Natural killer cell (primary cell): ENCODE data around the gene RGPD8. TPM values are rescaled to one million over a fixed set of nuclear protein-coding genes. Genes with fewer than 3 reads are reported as not detected.
"Not testable (repeated sequence)": the region's sequence is repeated elsewhere in the genome, so short reads cannot be mapped to it uniquely, and the experiment has no call there.

Experiments
- ATAC-seq, 3 donors: fragments of 150-1000 bp in 2 of 3; fragments of 200-7000 bp in 1 of 3; cut with Tn5 transposase; 1 replicate in 1 of 3; 2 replicates in 2 of 3; pipeline ENCODE4 v1.10.0; 2021; ENCODE audit warnings: mild to moderate bottlenecking in 2 of 3, moderate library complexity in 2 of 3
- DNase-seq, 2 donors: peaks; one replicate each; pipeline versions ENCODE4 v3.0.0 to v3.0.0-alpha.2; 2013 to 2021; ENCODE audit warnings: mixed read lengths in 1 of 2
- H3K27ac ChIP-seq: one replicate; pipeline ENCODE4 v1.5.1; 2013; ENCODE audit warnings: mild to moderate bottlenecking, low read length
- H3K27me3 ChIP-seq: one replicate; pipeline ENCODE4 v1.6.1; 2013; ENCODE audit warnings: low read length; ENCODE audit not compliant: control insufficient read depth, insufficient read depth
- H3K36me3 ChIP-seq: one replicate; pipeline ENCODE4 v1.6.1; 2013; ENCODE audit warnings: low read length; ENCODE audit not compliant: control insufficient read depth, insufficient read depth
- H3K4me1 ChIP-seq: one replicate; pipeline ENCODE4 v1.6.1; 2013; ENCODE audit warnings: low read length; ENCODE audit not compliant: control insufficient read depth, insufficient read depth
- H3K4me3 ChIP-seq: one replicate; pipeline ENCODE4 v1.5.1; 2013; ENCODE audit warnings: low read length
- H3K9me3 ChIP-seq: one replicate; pipeline ENCODE4 v1.6.1; 2013; ENCODE audit warnings: low read length; ENCODE audit not compliant: control insufficient read depth, insufficient read depth
- H3K27ac Mint-ChIP-seq, 2 donors: one replicate each; pipeline ENCODE4 v1.8.0; 2022; ENCODE audit warnings: mild to moderate bottlenecking in 2 of 2, mixed read lengths in 2 of 2, moderate library complexity in 1 of 2
- H3K27me3 Mint-ChIP-seq, 2 donors: one replicate each; pipeline ENCODE4 v1.8.0; 2022; ENCODE audit warnings: low read depth in 2 of 2, mixed read lengths in 2 of 2
- H3K36me3 Mint-ChIP-seq: one replicate; pipeline ENCODE4 v1.8.0; 2022; ENCODE audit warnings: mixed read lengths
- H3K4me1 Mint-ChIP-seq, 2 donors: one replicate each; pipeline ENCODE4 v1.8.0; 2022; ENCODE audit warnings: mixed read lengths in 2 of 2
- H3K4me3 Mint-ChIP-seq: one replicate; pipeline ENCODE4 v1.8.0; 2022; ENCODE audit warnings: mild to moderate bottlenecking, moderate library complexity, mixed read lengths
- H3K9me3 Mint-ChIP-seq, 2 donors: one replicate each; pipeline ENCODE4 v1.8.0; 2022; ENCODE audit warnings: mixed read lengths in 2 of 2
- WGBS: methylation state at CpG from one replicate; pipeline ENCODE4 v1.1.7; 2013; ENCODE audit warnings: missing lambda C conversion rate; ENCODE audit not compliant: insufficient coverage; 5-methylcytosine and 5-hydroxymethylcytosine counted together
- intact Hi-C: fragments of 100-400 bp; cut with micrococcal nuclease; formaldehyde crosslinking; loops from one replicate; pipeline ENCODE4 v1.14.2; 2022
- total RNA-seq, 4 donors: library from RNA; stranded (reverse); fragments of 120-200 nt in 1 of 4; gene quantifications; one replicate each; pipeline versions ENCODE4 v1.2.3 to v1.2.4, GENCODE V29; 2013 to 2022
- TF ChIP-seq, protein P1 (sequence below): fragments of 200-600 bp; IDR thresholded peaks from one replicate; pipeline ENCODE4 v1.8.0; 2022; ENCODE audit warnings: antibody characterized with exemption

The RGPD8 gene
- total RNA-seq = 10 to 100 TPM; 30.7 to 38.5 (median 34.1) TPM
- total RNA-seq (2013) = 31.8 TPM

DNA sequence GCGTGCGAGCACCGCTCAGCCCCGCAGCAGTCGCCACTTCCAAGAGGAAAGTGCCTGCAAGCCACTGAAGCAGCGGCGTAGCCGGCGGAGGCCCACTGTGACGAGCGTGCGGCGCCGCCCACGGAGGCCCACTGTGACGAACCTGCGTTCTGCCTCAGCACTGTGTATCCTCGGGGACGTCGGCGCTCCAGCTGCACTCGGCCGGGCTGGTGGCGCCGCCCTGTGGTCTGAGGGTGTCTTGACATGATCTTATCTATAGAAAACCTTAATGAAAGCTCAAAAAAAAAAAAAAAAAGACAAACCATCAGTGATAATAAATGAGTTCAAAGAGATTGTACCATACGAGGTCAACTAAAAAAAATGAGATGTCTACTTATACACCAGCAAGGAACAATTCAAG lies at the start of gene RGPD8:
RGPD8 (minus strand) TSS at position 166 of the 400 bp plus-strand sequence. CDS start 192 bp downstream, outside the sequence.
- intact Hi-C loops = loop anchor here (10.0 kb wide), 1 partner anchor 309 kb away; no protein-coding TSS in a partner anchor
- 0% methylated on average over 9 of the region's 26 CpGs for WGBS
- Histone ChIP-seq H3K4me3 (peak within 1 kb of the TSS; percentile 39), H3K27ac (peak within 1 kb of the TSS; percentile 61)
- not testable (repeated sequence) for H3K9me3 ChIP-seq, H3K27me3 ChIP-seq, H3K27me3 Mint-ChIP-seq, H3K4me1 ChIP-seq, H3K4me1 Mint-ChIP-seq, H3K36me3 Mint-ChIP-seq, H3K9me3 Mint-ChIP-seq, H3K36me3 ChIP-seq
- ATAC-seq (peak; percentile 99 to 100 (median 99)), DNase-seq (peak; percentile 90 to 96)
- Mint-ChIP-seq H3K4me3 (peak within 1 kb of the TSS; percentile 81), H3K27ac (peak within 1 kb of the TSS; percentile 75 to 89)
- TF ChIP-seq, protein P1, sequence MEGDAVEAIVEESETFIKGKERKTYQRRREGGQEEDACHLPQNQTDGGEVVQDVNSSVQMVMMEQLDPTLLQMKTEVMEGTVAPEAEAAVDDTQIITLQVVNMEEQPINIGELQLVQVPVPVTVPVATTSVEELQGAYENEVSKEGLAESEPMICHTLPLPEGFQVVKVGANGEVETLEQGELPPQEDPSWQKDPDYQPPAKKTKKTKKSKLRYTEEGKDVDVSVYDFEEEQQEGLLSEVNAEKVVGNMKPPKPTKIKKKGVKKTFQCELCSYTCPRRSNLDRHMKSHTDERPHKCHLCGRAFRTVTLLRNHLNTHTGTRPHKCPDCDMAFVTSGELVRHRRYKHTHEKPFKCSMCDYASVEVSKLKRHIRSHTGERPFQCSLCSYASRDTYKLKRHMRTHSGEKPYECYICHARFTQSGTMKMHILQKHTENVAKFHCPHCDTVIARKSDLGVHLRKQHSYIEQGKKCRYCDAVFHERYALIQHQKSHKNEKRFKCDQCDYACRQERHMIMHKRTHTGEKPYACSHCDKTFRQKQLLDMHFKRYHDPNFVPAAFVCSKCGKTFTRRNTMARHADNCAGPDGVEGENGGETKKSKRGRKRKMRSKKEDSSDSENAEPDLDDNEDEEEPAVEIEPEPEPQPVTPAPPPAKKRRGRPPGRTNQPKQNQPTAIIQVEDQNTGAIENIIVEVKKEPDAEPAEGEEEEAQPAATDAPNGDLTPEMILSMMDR = peak; percentile 52

DNA sequence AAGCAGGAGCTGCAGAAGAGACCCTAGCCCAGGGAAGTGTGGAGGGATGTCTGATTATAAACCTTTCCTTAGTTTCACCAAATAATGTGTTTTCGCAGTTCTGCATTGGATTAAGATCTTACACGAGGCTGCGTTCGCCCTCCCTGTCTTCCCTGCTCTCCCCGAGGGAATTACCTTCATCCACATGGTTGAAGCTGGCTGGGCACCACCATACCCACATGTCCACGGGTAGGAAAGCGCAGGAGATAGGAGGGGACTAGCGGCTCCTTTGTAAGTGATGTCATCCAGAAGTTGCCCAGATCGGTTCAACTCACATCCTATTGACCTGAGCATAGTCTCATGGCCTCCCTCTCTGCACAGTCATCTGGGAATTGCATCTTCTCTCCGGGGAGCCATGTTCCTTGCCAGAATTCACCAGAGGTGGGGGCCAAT lies 49.6 kb upstream of the RGPD8 start:
- Histone ChIP-seq H3K27me3 (no peaks in the 10 kb centered on the region), H3K27ac (no peak overlapping the region), H3K4me1 (peaks cover 22% of the 10 kb centered on the region), H3K36me3 (no peaks in the 10 kb centered on the region), H3K4me3 (peak overlapping the region; percentile 94), H3K9me3 (no peaks in the 10 kb centered on the region)
- no peaks in the 10 kb centered on the region for H3K9me3 Mint-ChIP-seq
- no peaks in the 10 kb centered on the region for H3K27me3 Mint-ChIP-seq
- H3K36me3 Mint-ChIP-seq = no peaks in the 10 kb centered on the region
- 35% methylated on average over 9 of the region's 10 CpGs for WGBS
- DNase-seq (peak in 1 of 2 donors; percentile 19), ATAC-seq (no peak)
- H3K4me1 Mint-ChIP-seq = peaks cover 30% of the 10 kb centered on the region in 2 donors
- H3K27ac Mint-ChIP-seq = peak overlapping the region; percentile 75 to 83
- TF ChIP-seq, protein P1 = no peak
- intact Hi-C loops = loop anchor here (5.0 kb wide), 1 partner anchor 226 kb away; the partner anchor contains the start of gene ZC3H8
- peak overlapping the region; percentile 98 for H3K4me3 Mint-ChIP-seq

DNA sequence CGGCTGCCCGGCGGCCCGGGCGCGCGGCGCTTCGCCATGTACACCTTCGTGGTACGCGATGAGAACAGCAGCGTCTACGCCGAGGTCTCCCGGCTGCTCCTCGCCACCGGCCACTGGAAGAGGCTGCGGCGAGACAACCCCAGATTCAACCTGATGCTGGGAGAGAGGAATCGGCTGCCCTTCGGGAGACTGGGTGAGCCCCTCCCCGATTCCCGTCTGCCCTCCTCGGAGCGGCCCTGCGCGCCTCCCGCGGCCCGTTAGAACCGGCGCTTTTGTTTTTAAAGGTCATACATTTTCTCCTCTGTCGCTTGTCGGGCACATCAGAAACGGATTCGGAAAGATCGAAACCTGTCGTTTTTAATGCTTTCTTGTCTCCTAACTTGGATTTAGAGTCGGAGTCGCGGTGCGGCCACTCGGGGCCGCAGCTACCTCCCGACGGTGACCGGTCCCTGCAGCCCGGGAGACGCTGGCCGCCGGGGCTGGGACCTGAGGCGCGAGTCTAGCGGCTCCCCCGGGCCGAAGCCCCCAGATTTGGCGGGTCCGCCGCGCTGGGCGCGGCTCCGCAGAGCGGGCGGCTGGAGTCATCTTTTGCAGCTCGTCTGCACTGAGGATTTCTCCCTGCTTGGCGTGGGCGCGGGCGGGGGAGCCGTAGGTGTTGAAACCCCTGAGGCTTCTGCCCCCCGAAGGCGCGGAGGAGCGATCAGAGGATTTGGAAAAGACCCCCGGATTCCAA lies 49.0 kb upstream of the RGPD8 start:
- peak overlapping the region; percentile 94 for H3K4me3 ChIP-seq
- peak; percentile 6 to 21 (median 12) for ATAC-seq
- Mint-ChIP-seq H3K4me3 (peak overlapping the region; percentile 98), H3K9me3 (no peaks in the 10 kb centered on the region), H3K27ac (peak overlapping the region; percentile 75 to 83), H3K36me3 (no peaks in the 10 kb centered on the region), H3K27me3 (no peaks in the 10 kb centered on the region), H3K4me1 (peaks cover 30% of the 10 kb centered on the region in 2 donors)
- intact Hi-C loops = loop anchor here (1.0 to 5.0 kb wide), 2 partner anchors 100 to 225 kb away; partner anchors contain the start of gene ZC3H8
- H3K27ac ChIP-seq = peak overlapping the region; percentile 69
- H3K27me3 ChIP-seq = no peaks in the 10 kb centered on the region
- H3K36me3 ChIP-seq = no peaks in the 10 kb centered on the region
- TF ChIP-seq, protein P1 = no peak
- DNase-seq = peak in 1 of 2 donors; percentile 19
- peaks cover 22% of the 10 kb centered on the region for H3K4me1 ChIP-seq
- under 1% methylated on average over 77 of the region's 77 CpGs for WGBS
- no peaks in the 10 kb centered on the region for H3K9me3 ChIP-seq
